HepG2 (cell line): ENCODE results near the gene LRRC8E. TPM values are rescaled to one million over a fixed set of nuclear protein-coding genes. Genes with fewer than 3 reads are reported as not detected.

Experiments used
- EP300 ChIP-seq, 3 experiments: sonication (generic) in 1 of 3; formaldehyde crosslinking in 1 of 3; IDR thresholded peaks; 2 replicates each; pipeline versions ENCODE4 v1.5.1 to v1.6.1; 2011 to 2020; ENCODE audit warnings: low read depth in 2 of 3, low read length in 2 of 3, borderline replicate concordance in 1 of 3, improper control_type of control experiment in 1 of 3, mild to moderate bottlenecking in 1 of 3, missing genetic modification reagents in 1 of 3, moderate library complexity in 1 of 3
- GTF2F1 ChIP-seq: fragments of 150-350 bp; IDR thresholded peaks from 2 replicates; pipeline ENCODE4 v1.6.1; 2014; ENCODE audit warnings: low read length
- KLF6 ChIP-seq: IDR thresholded peaks from 2 replicates; pipeline ENCODE4 v1.8.0; 2016; ENCODE audit warnings: missing biosample characterization, missing genetic modification reagents
- MAX ChIP-seq: IDR thresholded peaks from 2 replicates; pipeline ENCODE4 v1.6.1; 2012; ENCODE audit warnings: inconsistent platforms
- MBD4 ChIP-seq: IDR thresholded peaks from 2 replicates; pipeline ENCODE4 v1.6.1; 2012; ENCODE audit warnings: low read length, inconsistent platforms, borderline replicate concordance
- MXI1 ChIP-seq: IDR thresholded peaks from 3 replicates; pipeline ENCODE4 v1.6.1; 2012; ENCODE audit warnings: low read depth, low read length, inconsistent platforms, borderline replicate concordance
- NCOA5 ChIP-seq: sonication (generic); formaldehyde crosslinking; IDR thresholded peaks from 2 replicates; pipeline ENCODE4 v1.4.0; 2020; ENCODE audit warnings: missing genetic modification reagents
- NFRKB ChIP-seq: fragments of 450-650 bp; IDR thresholded peaks from 2 replicates; pipeline ENCODE4 v1.6.1; 2017
- PATZ1 ChIP-seq: sonication (generic); formaldehyde crosslinking; IDR thresholded peaks from 2 replicates; pipeline ENCODE4 v1.4.0; 2020; ENCODE audit warnings: missing genetic modification reagents
- REXO4 ChIP-seq: sonication (generic); formaldehyde crosslinking; IDR thresholded peaks from 2 replicates; pipeline ENCODE4 v1.8.0; 2022; ENCODE audit warnings: missing genetic modification reagents, mild to moderate bottlenecking, borderline replicate concordance
- ZFP1 ChIP-seq: IDR thresholded peaks from 2 replicates; pipeline ENCODE4 v1.6.1; 2016
- ZNF530 ChIP-seq: sonication (generic); formaldehyde crosslinking; IDR thresholded peaks from 2 replicates; pipeline ENCODE4 v1.5.0; 2020; ENCODE audit warnings: low read depth, mild to moderate bottlenecking, missing genetic modification reagents
- ZNF556 ChIP-seq: sonication (generic); formaldehyde crosslinking; IDR thresholded peaks from 2 replicates; pipeline ENCODE4 v1.4.0; 2020; ENCODE audit warnings: mild to moderate bottlenecking, missing genetic modification reagents, borderline replicate concordance
- ZNF562 ChIP-seq: sonication (generic); formaldehyde crosslinking; IDR thresholded peaks from 2 replicates; pipeline ENCODE4 v1.8.0; 2022; ENCODE audit warnings: missing genetic modification reagents, borderline replicate concordance
- ZNF780A ChIP-seq: sonication (generic); formaldehyde crosslinking; IDR thresholded peaks from 2 replicates; pipeline ENCODE4 v1.8.0; 2022; ENCODE audit warnings: mild to moderate bottlenecking, missing genetic modification reagents, moderate library complexity
- polyA plus RNA-seq, 8 experiments: library from polyadenylated mRNA; depleted of rRNA in 3 of 8; stranded (reverse) in 7 of 8; unstranded in 1 of 8; fragments of >200 nt; fragmentation: Illumina TruSeq in 4 of 8; extraction: Trizol in 4 of 8; gene quantifications; 2 replicates each; pipeline versions ENCODE4 v1.2.1 to v1.2.3, GENCODE V29; 2011 to 2016; ENCODE audit warnings: low read depth in 4 of 8, missing spikeins in 1 of 8, mixed read lengths in 1 of 8; ENCODE audit not compliant: insufficient read depth in 1 of 8
- total RNA-seq, 5 experiments: library from RNA; depleted of rRNA; stranded (reverse); fragments of >200 nt; fragmentation: Illumina TruSeq; extraction: Trizol; gene quantifications; 2 replicates each; pipeline ENCODE4 v1.2.3, GENCODE V29; 2016; ENCODE audit warnings: low read depth in 1 of 5
- TF ChIP-seq, protein P1 (sequence below), 2 experiments: sonication (generic) in 1 of 2; formaldehyde crosslinking in 1 of 2; IDR thresholded peaks; 2 replicates each; pipeline versions ENCODE4 v1.6.1 to v1.9.0; 2014 to 2022; ENCODE audit warnings: antibody characterized with exemption in 1 of 2, borderline replicate concordance in 1 of 2, inconsistent platforms in 1 of 2, low read depth in 1 of 2, missing genetic modification reagents in 1 of 2
- TF ChIP-seq, protein P2 (sequence below): IDR thresholded peaks from 2 replicates; pipeline ENCODE4 v1.6.1; 2016; ENCODE audit warnings: mild to moderate bottlenecking
- TF ChIP-seq, protein P3 (sequence below): sonication (generic); formaldehyde crosslinking; IDR thresholded peaks from 2 replicates; pipeline ENCODE4 v1.8.1; 2023; ENCODE audit warnings: mild to moderate bottlenecking, moderate library complexity, missing genetic modification reagents

LRRC8E gene
- total and polyA plus RNA-seq, 2 of the 13 experiments (the other 11 are each of a cell fraction or from before 2014, with no cell fraction given), result 8.0 to 10.3 TPM

DNA sequence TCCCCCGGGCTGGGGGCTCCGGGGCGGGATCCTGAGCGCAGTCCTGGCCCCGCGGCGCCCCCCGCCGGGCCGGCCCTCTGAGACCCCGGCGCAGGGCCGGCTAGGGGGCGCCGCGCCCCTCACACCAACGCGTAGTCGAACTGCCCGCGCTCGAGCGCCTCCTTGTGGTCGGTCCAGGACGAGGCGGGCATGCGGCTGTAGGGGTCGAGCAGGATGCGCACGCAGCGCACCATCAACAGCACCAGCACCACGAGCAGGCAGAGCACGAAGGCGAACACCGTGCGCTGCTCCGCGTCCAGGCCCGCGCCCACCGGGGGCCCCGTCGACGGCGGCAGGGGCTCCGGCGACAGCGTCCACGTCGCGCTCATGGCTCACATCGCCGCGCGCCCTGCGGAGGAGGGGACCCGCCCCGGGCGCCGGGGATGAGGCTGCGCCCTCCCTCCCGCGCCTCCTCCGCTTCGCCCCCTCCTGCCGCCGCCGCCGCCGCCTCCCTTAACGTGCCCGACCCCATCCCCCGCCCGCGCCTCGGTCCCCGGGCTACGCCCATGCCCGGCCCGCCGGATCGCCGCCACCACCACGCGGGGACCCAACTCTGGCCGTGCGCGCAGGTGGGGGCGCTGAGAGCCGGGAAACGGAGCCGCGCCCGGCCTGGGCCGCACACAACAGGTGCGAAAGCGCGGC lies 37.0 kb downstream of the LRRC8E start (continued):
- TF ChIP-seq ZNF780A, result no peak; the same call in 1 of the 2 replicates
- no peak for TF ChIP-seq EP300 (IDR thresholded peaks at IDR 0.05; ENCODE audit: low read depth in 2 of 2, low read length in 2 of 2)
- no peak for TF ChIP-seq EP300 (CRISPR knock-in tag; IDR thresholded peaks at IDR 0.05; ENCODE audit: borderline replicate concordance)
- TF ChIP-seq GTF2F1, result no peak
- peak; percentile 99 for TF ChIP-seq MAX
- TF ChIP-seq ZNF530 (CRISPR knock-in tag), result no peak
- TF ChIP-seq, protein P1, sequence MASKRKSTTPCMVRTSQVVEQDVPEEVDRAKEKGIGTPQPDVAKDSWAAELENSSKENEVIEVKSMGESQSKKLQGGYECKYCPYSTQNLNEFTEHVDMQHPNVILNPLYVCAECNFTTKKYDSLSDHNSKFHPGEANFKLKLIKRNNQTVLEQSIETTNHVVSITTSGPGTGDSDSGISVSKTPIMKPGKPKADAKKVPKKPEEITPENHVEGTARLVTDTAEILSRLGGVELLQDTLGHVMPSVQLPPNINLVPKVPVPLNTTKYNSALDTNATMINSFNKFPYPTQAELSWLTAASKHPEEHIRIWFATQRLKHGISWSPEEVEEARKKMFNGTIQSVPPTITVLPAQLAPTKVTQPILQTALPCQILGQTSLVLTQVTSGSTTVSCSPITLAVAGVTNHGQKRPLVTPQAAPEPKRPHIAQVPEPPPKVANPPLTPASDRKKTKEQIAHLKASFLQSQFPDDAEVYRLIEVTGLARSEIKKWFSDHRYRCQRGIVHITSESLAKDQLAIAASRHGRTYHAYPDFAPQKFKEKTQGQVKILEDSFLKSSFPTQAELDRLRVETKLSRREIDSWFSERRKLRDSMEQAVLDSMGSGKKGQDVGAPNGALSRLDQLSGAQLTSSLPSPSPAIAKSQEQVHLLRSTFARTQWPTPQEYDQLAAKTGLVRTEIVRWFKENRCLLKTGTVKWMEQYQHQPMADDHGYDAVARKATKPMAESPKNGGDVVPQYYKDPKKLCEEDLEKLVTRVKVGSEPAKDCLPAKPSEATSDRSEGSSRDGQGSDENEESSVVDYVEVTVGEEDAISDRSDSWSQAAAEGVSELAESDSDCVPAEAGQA (IDR thresholded peaks at IDR 0.05; ENCODE audit: low read depth), result no peak; the same call in 1 of the 2 replicates
- TF ChIP-seq, protein P1 (CRISPR knock-in tag; IDR thresholded peaks at IDR 0.05; ENCODE audit: borderline replicate concordance), result 0 out of 2 replicates have a peak, but pooled peaks have one; percentile 82
- no peak for TF ChIP-seq KLF6 (CRISPR knock-in tag)
- no peak for TF ChIP-seq ZNF562 (CRISPR knock-in tag)
- TF ChIP-seq MXI1, result peak; percentile 61; the same call in 1 of the 3 replicates
- TF ChIP-seq NCOA5 (CRISPR knock-in tag), result no peak
- TF ChIP-seq, protein P2, sequence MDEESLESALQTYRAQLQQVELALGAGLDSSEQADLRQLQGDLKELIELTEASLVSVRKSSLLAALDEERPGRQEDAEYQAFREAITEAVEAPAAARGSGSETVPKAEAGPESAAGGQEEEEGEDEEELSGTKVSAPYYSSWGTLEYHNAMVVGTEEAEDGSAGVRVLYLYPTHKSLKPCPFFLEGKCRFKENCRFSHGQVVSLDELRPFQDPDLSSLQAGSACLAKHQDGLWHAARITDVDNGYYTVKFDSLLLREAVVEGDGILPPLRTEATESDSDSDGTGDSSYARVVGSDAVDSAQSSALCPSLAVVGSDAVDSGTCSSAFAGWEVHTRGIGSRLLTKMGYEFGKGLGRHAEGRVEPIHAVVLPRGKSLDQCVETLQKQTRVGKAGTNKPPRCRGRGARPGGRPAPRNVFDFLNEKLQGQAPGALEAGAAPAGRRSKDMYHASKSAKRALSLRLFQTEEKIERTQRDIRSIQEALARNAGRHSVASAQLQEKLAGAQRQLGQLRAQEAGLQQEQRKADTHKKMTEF (CRISPR knock-in tag), result no peak
- TF ChIP-seq NFRKB, result no peak
- TF ChIP-seq REXO4 (CRISPR knock-in tag), result no peak
- no peak for TF ChIP-seq ZNF556
- peak; percentile 55; the same call in 1 of the 2 replicates for TF ChIP-seq PATZ1 (CRISPR knock-in tag)
- TF ChIP-seq MBD4, result no peak
- no peak for TF ChIP-seq ZFP1 (CRISPR knock-in tag)
- TF ChIP-seq, protein P3, sequence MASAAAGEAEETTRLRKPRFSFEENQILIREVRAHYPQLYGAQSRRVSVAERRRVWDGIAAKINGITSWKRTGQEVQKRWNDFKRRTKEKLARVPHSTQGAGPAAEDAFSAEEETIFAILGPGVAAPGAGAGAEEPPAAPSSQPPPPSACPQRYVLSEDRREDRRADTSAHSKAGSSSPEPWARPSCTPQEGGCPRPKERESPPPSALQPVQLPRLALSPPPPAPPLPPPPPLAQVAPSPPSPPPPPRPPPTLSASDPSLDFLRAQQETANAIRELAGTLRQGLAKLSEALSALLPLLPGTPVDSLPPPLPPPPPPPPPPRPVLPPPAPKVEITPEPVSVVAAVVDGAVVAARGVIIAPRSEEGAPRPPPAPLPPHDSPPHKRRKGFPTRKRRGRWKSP (CRISPR knock-in tag), result peak; percentile 29; the same call in 1 of the 2 replicates
